Measurements from ENCODE around the gene DGKH.
A peak's percentile ranks its signal among the peaks of the same experiment; 100 is the strongest.
"Not testable (repeated sequence)": the region's sequence is repeated elsewhere in the genome, so short reads cannot be mapped to it uniquely, and the experiment has no call there.

Gene DGKH

GRCh38 chr13:42110410-42111155 lies 62.1 kb downstream of the DGKH start:
- DNase-seq (ENCODE audit: low spot score) = peak; percentile 70

- DNase-seq (ENCODE audit: low spot score) = no peak
These were observed 64.4 kb downstream of the DGKH start for GRCh38 chr13:42112864-42113263.

GRCh38 chr13:42113478-42113877 lies 65.0 kb downstream of the DGKH start:
- DNase-seq (ENCODE audit: low spot score) = no peak

DNA sequence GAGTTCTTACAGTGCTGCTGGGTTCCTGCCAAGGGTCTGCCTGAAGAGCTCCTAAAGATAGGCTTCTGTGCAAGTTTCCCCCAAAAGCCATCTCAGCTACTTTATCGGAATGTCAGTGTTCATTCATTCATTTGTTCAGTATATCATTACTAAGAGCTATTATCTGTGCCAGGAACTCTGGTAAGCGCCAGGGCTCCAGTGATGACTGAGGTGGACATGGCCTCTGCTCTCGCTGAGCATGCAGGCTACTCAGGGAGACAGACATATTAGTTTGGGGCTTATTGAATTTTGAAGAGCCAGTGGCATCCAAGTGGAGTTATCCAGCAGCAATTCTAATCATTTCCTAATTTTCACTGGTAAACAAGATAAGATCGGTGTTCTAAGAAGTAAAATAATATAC lies 65.8 kb downstream of the DGKH start:
- DNase-seq (ENCODE audit: low spot score) = no peak

DNA sequence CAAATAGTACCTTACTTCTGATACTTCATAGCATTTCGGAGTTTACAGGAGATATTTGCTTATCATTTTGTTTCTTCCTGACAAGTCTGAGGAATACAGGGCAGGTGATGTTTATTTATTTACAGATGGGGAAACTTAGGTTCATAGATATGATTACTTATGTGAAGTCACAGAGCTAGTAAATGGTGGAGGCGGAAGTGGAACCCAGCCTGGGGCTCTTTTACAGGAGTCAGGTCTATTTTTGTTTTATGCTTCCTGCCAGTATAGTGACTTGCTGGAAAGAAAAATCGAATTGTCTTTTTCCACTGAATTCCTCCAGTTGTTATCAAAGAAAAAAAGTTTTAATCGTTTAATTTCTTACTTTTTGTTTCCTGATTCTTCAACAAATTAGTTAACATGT lies 66.5 kb downstream of the DGKH start:
- DNase-seq (ENCODE audit: low spot score) = no peak

DNA sequence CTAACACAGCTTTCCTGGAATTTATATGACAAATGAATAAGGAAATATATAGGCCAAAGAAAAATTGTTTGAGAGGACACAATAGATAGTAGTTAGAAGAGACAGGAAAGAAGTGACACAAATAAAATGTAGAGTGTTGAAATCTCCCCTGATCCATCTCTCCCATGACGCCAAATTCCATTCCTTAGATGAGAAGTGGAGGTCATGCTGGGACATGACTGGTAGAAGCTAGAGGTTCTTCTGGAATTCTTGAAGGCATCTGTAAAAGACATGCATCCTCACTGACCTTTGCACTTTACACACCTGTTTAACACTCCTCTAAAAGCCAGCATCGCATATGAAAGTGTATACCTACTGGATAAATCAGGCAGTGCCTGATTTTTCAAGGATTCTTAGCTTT lies 67.8 kb downstream of the DGKH start:
- DNase-seq (ENCODE audit: low spot score) = no peak

GRCh38 chr13:42119041-42119440 lies 70.6 kb downstream of the DGKH start:
- DNase-seq (ENCODE audit: low spot score) = no peak

DNA sequence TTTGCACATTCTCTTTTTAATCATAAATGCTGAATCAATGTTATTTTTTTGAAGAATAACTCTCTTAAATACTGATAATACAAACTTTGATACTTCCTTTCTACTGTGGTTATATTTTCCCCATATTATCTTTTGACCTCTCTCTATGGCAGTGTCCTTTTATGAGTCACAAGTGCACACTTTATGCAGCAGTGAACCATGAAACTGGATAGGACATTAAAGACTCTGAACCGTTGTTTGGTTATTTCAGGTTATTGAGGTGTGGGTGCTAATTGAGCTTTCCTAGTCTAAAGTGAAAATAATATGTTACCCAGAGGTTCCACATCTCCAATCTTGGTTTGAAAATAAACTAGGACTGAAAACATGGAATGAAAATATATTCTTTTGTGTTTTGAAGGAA lies 71.4 kb downstream of the DGKH start:
- DNase-seq (ENCODE audit: low spot score) = no peak

DNA sequence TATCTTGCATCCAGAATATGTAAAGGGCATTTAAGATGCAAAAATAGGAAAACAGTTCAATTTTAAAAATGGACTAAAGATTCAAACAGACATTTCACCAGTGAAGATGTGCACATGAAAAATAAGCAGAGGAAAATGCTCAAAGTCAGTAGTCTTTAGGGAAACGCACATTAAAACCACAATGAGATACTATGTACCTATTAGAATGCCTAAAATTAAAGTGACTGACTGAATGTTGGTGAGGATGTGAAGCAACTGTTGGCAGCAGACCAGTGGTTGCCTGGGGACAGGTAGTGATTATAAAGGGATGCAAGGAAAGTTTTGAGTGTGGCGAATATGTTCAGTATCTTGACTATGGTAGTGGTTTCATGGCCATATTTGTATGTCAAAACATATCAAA lies 75.2 kb downstream of the DGKH start:
- DNase-seq (ENCODE audit: low spot score) = no peak

DNA sequence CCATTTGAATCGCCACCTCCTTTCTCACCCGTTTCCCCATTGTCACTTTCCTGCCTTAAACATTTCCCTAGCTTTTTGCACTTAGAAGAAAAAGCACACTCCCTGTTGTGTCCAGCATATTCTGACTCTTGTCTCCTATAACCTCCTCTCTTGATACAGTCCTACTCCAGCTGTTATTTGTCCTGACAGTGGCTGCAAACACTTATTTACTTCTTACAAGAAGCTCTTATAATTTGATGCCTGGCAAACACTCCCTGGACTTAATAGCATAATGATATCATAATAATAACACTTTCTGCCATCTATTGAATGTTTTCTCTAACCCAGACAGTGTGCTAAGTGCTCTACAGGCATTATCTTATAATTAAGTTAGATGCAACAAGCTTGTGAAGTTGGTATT lies 76.6 kb downstream of the DGKH start:
- no peak for DNase-seq (ENCODE audit: low spot score)

GRCh38 chr13:42127047-42127446 lies 78.6 kb downstream of the DGKH start:
- DNase-seq (ENCODE audit: low spot score) = no peak

DNA sequence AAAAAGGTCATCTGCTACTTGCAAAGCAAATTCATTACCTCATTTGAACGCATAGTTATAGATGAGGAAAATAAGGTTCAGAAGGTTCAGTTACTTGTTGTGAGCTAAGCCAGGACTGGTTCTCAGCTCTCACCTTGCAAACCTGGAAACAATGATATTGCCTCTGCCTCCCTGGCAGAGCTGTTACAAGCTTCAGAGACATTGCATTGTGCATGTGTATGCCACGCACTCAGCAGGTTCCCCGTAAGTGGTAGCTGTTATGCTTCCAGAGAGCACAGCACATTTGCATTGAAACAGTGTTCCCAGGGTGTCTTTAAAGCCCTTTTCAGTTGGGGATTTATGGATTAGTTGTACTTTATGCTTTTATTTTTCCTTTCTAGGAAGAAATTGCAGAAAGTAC lies 80.6 kb downstream of the DGKH start:
- DNase-seq (ENCODE audit: low spot score) = no peak

GRCh38 chr13:42136518-42136917 lies 88.1 kb downstream of the DGKH start:
- no peak for DNase-seq (ENCODE audit: low spot score)

DNA sequence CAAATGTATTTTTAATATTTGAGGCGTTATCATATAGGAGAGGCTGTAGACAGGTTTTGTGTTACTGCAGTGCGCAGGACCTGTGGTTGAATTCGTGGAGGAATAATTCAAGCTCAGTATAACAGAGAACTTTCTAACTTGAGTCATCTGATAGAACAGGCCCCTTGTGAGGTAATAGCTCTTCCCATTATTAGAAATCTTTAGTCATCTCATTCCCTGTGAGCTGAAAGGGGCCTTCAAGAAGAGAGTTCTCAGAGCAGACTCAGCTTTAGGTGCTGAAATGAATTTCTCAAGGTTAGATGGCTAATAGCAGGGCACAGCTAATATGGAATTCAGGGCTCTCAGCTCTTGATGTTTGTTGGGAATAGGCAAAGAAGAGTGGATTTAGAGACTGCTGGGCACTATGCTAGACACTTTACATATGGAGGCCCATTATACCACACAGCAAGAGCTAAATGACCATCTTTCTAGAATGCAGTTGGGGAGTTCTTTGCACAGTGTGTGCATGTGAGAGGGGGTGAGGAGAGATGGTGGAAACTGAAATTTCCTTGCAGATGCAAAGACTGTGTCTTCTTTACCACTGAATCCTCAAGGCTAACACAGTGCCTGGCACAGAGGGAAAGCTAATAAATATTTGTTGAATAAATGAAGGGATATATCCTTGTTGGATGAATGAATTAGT lies 89.5 kb downstream of the DGKH start:
- no peak for DNase-seq (ENCODE audit: low spot score)

GRCh38 chr13:42140494-42140893 lies 92.0 kb downstream of the DGKH start:
- DNase-seq (ENCODE audit: low spot score) = no peak

DNA sequence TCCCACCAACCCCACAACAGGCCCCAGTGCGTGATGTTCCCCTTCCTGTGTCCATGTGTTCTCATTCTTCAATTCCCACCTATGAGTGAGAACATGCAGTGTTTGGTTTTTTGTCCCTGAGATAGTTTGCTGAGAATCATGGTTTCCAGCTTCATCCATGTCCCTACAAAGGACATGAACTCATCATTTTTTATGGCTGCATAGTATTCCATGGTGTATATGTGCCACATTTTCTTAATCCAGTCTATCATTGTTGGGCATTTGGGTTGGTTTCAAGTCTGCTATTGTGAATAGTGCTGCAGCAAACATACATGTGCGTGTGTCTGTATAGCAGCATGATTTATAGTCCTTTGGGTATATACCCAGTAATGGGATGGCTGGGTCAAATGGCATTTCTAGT lies 92.6 kb downstream of the DGKH start:
- not testable (repeated sequence) for DNase-seq (ENCODE audit: low spot score)

DNA sequence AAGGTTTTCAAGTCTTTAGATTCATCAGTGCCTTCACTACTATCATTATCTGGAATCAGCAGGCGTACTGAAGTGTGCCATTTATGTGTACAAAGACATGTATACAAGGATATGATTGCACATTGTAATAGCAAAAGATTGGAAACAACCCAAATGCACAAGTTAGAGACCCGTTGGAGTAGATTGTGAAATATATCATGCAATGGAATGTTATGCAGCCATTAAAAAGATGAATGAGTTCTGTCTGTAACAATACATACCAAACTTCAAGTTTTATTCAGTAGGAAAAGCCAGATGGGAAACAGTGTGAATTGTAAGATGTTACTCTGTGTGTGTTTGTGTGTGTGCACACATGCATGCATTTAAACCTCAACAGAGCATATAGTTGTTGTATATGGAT lies 97.9 kb downstream of the DGKH start:
- no peak for DNase-seq (ENCODE audit: low spot score)

DNA sequence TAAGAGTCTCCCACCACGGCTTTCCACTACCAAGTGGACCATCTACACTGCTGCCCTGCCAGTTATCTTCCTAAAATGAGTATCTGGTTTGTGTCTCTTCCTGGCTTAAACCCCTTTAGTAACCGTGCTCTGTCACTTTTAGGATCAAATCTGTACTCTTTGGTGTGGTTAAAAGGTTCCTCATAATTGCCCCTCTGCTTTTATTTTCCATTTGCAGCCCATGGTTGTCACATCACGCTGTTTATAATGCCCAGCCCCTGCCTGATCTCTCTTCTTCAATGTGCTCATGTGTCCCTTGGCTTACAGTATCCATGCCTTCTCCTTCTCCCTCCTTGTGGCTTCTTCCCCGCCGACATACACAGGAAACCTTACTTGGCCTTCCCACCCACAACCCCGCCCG lies 100.1 kb downstream of the DGKH start:
- no peak for DNase-seq (ENCODE audit: low spot score)

- DNase-seq (ENCODE audit: low spot score) = no peak
These were observed 100.7 kb downstream of the DGKH start for GRCh38 chr13:42149136-42149535.

GRCh38 chr13:42151781-42152180 lies 103.3 kb downstream of the DGKH start:
- no peak for DNase-seq (ENCODE audit: low spot score)

- DNase-seq (ENCODE audit: low spot score) = no peak
These were observed 104.0 kb downstream of the DGKH start for GRCh38 chr13:42152495-42152894.

DNA sequence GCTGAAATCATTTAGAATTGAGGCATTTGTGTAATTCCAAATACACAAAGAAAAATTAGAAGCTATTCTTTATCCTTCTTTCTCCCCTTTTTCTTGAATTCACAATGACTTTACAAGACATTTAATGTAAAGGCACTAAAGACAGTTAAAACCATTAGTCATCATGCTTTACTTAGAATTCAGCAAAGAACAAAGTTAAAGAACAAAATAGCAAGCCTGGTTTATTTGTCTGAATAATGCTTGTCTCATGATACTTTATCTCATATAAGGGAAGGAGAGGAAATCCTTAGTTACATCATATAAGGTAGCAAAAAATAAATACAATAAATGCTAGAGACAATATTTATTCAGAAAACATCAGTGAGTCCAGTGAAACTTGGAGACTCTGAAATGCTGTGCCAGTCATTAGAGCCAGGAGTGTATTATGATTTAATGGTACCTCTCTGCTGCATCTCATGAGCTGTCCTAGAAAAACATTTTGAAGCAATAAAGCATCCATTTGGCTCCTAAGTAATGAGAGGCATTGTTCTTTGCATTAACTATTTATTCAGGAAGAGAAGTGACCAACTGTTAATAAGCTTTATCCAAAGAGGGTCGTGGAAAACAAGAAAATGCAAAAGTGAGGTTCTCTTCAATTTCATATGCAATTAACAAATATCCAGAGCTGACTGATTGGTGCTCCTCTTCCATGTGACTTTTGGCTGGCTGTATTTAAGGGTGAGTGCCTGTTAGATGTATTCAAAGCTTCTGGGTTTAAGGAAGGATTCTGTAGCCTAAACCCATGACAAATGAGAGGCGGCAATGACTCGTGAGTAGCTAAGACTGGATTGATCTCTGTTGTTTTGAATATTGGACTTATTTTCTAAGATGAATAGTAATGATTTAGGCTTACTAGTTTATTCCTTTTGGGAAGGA lies 105.0 kb downstream of the DGKH start:
- no peak for DNase-seq (ENCODE audit: low spot score)

DNA sequence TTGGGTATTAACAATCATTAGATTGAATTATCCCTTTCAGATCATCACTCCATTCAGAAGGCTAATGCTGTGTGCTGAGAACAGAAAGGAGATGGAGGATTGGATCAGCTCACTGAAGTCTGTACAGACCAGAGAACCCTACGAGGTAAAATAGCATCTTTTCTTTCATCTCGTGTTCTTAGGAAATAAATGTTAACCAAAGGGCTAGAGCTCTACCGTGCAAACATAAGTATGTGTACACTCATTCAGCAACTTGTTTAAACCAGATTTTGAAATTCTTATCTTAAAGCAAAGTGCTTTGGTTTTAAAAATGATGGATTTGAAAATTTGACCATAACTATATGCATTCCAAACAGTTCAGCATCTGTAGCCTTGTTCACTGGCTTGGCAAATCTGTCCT lies 106.8 kb downstream of the DGKH start:
- DNase-seq (ENCODE audit: low spot score) = no peak

Measured in LoVo (cell line).